NCI-H524 (cell line): ENCODE results near the gene S100P.

Experiments
- DNase-seq, 2 experiments: peaks; one replicate each; lab custom pipeline; 2025; lab: John Stamatoyannopoulos, UW

Gene S100P

GRCh38 chr4:6697131-6697530 lies 3.5 kb downstream of the S100P start:
- no peak for DNase-seq

- no peak for DNase-seq
Observed at GRCh38 chr4:6699388-6699787, 5.7 kb downstream of the S100P start.

- no peak for DNase-seq
Observed at GRCh38 chr4:6699903-6700302, 6.2 kb downstream of the S100P start.

- no peak for DNase-seq
Observed at GRCh38 chr4:6701371-6701770, 7.7 kb downstream of the S100P start.

- no peak for DNase-seq
Observed at GRCh38 chr4:6702761-6703160, 9.1 kb downstream of the S100P start.

- no peak for DNase-seq
Observed at GRCh38 chr4:6703786-6704185, 10.1 kb downstream of the S100P start.

GRCh38 chr4:6705646-6706045 lies 12.0 kb downstream of the S100P start:
- no peak for DNase-seq

GRCh38 chr4:6706173-6706572 lies 12.5 kb downstream of the S100P start:
- no peak for DNase-seq

- peak; percentile 96 to 97 for DNase-seq
Observed at GRCh38 chr4:6709230-6710114, 15.8 kb downstream of the S100P start, which contains the start of gene MRFAP1L1. TSS of gene MRFAP1L1 (minus strand) at chr4:6709865. CDS start at chr4:6709629, 236 bp downstream.

- DNase-seq, result no peak
Observed at GRCh38 chr4:6710282-6710681, 16.6 kb downstream of the S100P start.

- no peak for DNase-seq
Observed at GRCh38 chr4:6710996-6711395, 17.3 kb downstream of the S100P start.

- no peak for DNase-seq
Observed at GRCh38 chr4:6714954-6715353, 21.3 kb downstream of the S100P start.

- no peak for DNase-seq
Observed at GRCh38 chr4:6715704-6716017, 22.0 kb downstream of the S100P start.

GRCh38 chr4:6716018-6716911 lies 22.6 kb downstream of the S100P start, which contains the start of gene BLOC1S4:
TSS of gene BLOC1S4 (plus strand) at chr4:6716174. CDS start at chr4:6716210, 36 bp downstream.
- peak; percentile 79 to 91 for DNase-seq

- DNase-seq, result no peak
Observed at GRCh38 chr4:6716958-6717655, 23.4 kb downstream of the S100P start.

GRCh38 chr4:6718932-6719610 lies 25.4 kb downstream of the S100P start:
- no peak for DNase-seq

- DNase-seq, result no peak
Observed at GRCh38 chr4:6719611-6720179, 26.0 kb downstream of the S100P start.

- peak; percentile 37 to 76 for DNase-seq
Observed at GRCh38 chr4:6720202-6720699, 26.6 kb downstream of the S100P start.

GRCh38 chr4:6721121-6721520 lies 27.4 kb downstream of the S100P start:
- DNase-seq, result no peak

GRCh38 chr4:6722891-6723290 lies 29.2 kb downstream of the S100P start:
- DNase-seq, result no peak

GRCh38 chr4:6723851-6724250 lies 30.2 kb downstream of the S100P start:
- no peak for DNase-seq
